Measurements from ENCODE around the gene TXNDC16.
"Not testable (repeated sequence)": the region's sequence is repeated elsewhere in the genome, so short reads cannot be mapped to it uniquely, and the experiment has no call there.

The TXNDC16 gene

GRCh38 chr14:52494444-52494843, 57.9 kb downstream of the TXNDC16 start:
- H3K4me3 Mint-ChIP-seq: no peak overlapping the region
- H3K27me3 Mint-ChIP-seq: no peaks in the 10 kb centered on the region
- no peaks in the 10 kb centered on the region for H3K4me1 Mint-ChIP-seq (ENCODE audit: low read depth)
- H3K36me3 Mint-ChIP-seq (ENCODE audit: low read depth): peaks cover 51% of the 10 kb centered on the region
- H3K27ac Mint-ChIP-seq: no peak overlapping the region
- H3K9me3 Mint-ChIP-seq: peaks cover 10% of the 10 kb centered on the region

- Mint-ChIP-seq H3K4me3 (no peak overlapping the region), H3K27me3 (no peaks in the 10 kb centered on the region), H3K9me3 (no peaks in the 10 kb centered on the region), H3K36me3 (ENCODE audit: low read depth) (peaks cover 26% of the 10 kb centered on the region), H3K27ac (no peak overlapping the region), H3K4me1 (ENCODE audit: low read depth) (no peaks in the 10 kb centered on the region)
Measured at GRCh38 chr14:52485350-52485960, 66.8 kb downstream of the TXNDC16 start.

- Mint-ChIP-seq H3K27me3 (no peaks in the 10 kb centered on the region), H3K9me3 (no peaks in the 10 kb centered on the region), H3K4me3 (no peak overlapping the region), H3K27ac (no peak overlapping the region), H3K36me3 (ENCODE audit: low read depth) (peaks cover 47% of the 10 kb centered on the region), H3K4me1 (ENCODE audit: low read depth) (no peaks in the 10 kb centered on the region)
Measured at GRCh38 chr14:52481864-52482263, 70.4 kb downstream of the TXNDC16 start.

- peaks cover 3% of the 10 kb centered on the region for H3K4me1 Mint-ChIP-seq (ENCODE audit: low read depth)
- H3K27ac Mint-ChIP-seq: no peak overlapping the region
- no peaks in the 10 kb centered on the region for H3K27me3 Mint-ChIP-seq
- peaks cover 10% of the 10 kb centered on the region for H3K9me3 Mint-ChIP-seq
- H3K36me3 Mint-ChIP-seq (ENCODE audit: low read depth): peaks cover 32% of the 10 kb centered on the region
- no peak overlapping the region for H3K4me3 Mint-ChIP-seq
Measured at GRCh38 chr14:52473557-52473956, 78.7 kb downstream of the TXNDC16 start.

- Mint-ChIP-seq H3K4me3 (no peak overlapping the region), H3K4me1 (ENCODE audit: low read depth) (peaks cover 6% of the 10 kb centered on the region), H3K27me3 (no peaks in the 10 kb centered on the region), H3K27ac (no peak overlapping the region), H3K36me3 (ENCODE audit: low read depth) (peaks cover 27% of the 10 kb centered on the region), H3K9me3 (peaks cover 10% of the 10 kb centered on the region)
Measured at GRCh38 chr14:52472728-52473127, 79.6 kb downstream of the TXNDC16 start.

- not testable (repeated sequence) for H3K27me3 Mint-ChIP-seq, H3K4me3 Mint-ChIP-seq, H3K9me3 Mint-ChIP-seq, H3K27ac Mint-ChIP-seq
- peaks cover 26% of the 10 kb centered on the region for H3K36me3 Mint-ChIP-seq (ENCODE audit: low read depth)
- H3K4me1 Mint-ChIP-seq (ENCODE audit: low read depth): peaks cover 11% of the 10 kb centered on the region
Measured at GRCh38 chr14:52472251-52472650, 80.1 kb downstream of the TXNDC16 start.

- peak overlapping the region; percentile 26 for H3K27ac Mint-ChIP-seq
Measured at GRCh38 chr14:52467515-52468266, 84.6 kb downstream of the TXNDC16 start.

GRCh38 chr14:52464175-52464574, 88.1 kb downstream of the TXNDC16 start:
- Mint-ChIP-seq H3K9me3 (peaks cover 4% of the 10 kb centered on the region), H3K36me3 (ENCODE audit: low read depth) (peaks cover 43% of the 10 kb centered on the region), H3K27ac (no peak overlapping the region), H3K4me1 (ENCODE audit: low read depth) (peaks cover 12% of the 10 kb centered on the region), H3K27me3 (no peaks in the 10 kb centered on the region), H3K4me3 (no peak overlapping the region)

More at GRCh38 chr14:52467515-52468266, 84.6 kb downstream of the TXNDC16 start:
- Mint-ChIP-seq H3K4me1 (ENCODE audit: low read depth) (peaks cover 12% of the 10 kb centered on the region), H3K36me3 (ENCODE audit: low read depth) (peaks cover 18% of the 10 kb centered on the region), H3K4me3 (no peak overlapping the region), H3K27me3 (no peaks in the 10 kb centered on the region), H3K9me3 (no peaks in the 10 kb centered on the region)

GRCh38 chr14:52463375-52463774, 88.9 kb downstream of the TXNDC16 start:
- Mint-ChIP-seq H3K27ac (no peak overlapping the region), H3K4me3 (no peak overlapping the region), H3K36me3 (ENCODE audit: low read depth) (peaks cover 49% of the 10 kb centered on the region)

GRCh38 chr14:52461721-52462120, 90.6 kb downstream of the TXNDC16 start:
- Mint-ChIP-seq H3K36me3 (ENCODE audit: low read depth) (peaks cover 43% of the 10 kb centered on the region), H3K9me3 (peaks cover 4% of the 10 kb centered on the region), H3K27ac (no peak overlapping the region), H3K4me3 (no peak overlapping the region), H3K4me1 (ENCODE audit: low read depth) (peaks cover 13% of the 10 kb centered on the region), H3K27me3 (no peaks in the 10 kb centered on the region)

More at GRCh38 chr14:52463375-52463774, 88.9 kb downstream of the TXNDC16 start:
- peaks cover 13% of the 10 kb centered on the region for H3K4me1 Mint-ChIP-seq (ENCODE audit: low read depth)
- H3K27me3 Mint-ChIP-seq: no peaks in the 10 kb centered on the region
- peaks cover 4% of the 10 kb centered on the region for H3K9me3 Mint-ChIP-seq

- H3K36me3 Mint-ChIP-seq (ENCODE audit: low read depth): peaks cover 47% of the 10 kb centered on the region
- H3K27ac Mint-ChIP-seq: no peak overlapping the region
- H3K9me3 Mint-ChIP-seq: peaks cover 4% of the 10 kb centered on the region
- H3K27me3 Mint-ChIP-seq: no peaks in the 10 kb centered on the region
- no peak overlapping the region for H3K4me3 Mint-ChIP-seq
- peaks cover 13% of the 10 kb centered on the region for H3K4me1 Mint-ChIP-seq (ENCODE audit: low read depth)
Measured at GRCh38 chr14:52458721-52459085, 93.6 kb downstream of the TXNDC16 start.

- no peaks in the 10 kb centered on the region for H3K27me3 Mint-ChIP-seq
- H3K4me3 Mint-ChIP-seq: no peak overlapping the region
- H3K9me3 Mint-ChIP-seq: peaks cover 4% of the 10 kb centered on the region
- H3K4me1 Mint-ChIP-seq (ENCODE audit: low read depth): peaks cover 13% of the 10 kb centered on the region
- no peak overlapping the region for H3K27ac Mint-ChIP-seq
- peaks cover 47% of the 10 kb centered on the region for H3K36me3 Mint-ChIP-seq (ENCODE audit: low read depth)
Measured at GRCh38 chr14:52457411-52457810, 94.9 kb downstream of the TXNDC16 start.

- H3K4me3 Mint-ChIP-seq: no peak overlapping the region
- no peaks in the 10 kb centered on the region for H3K27me3 Mint-ChIP-seq
- no peaks in the 10 kb centered on the region for H3K9me3 Mint-ChIP-seq
- H3K27ac Mint-ChIP-seq: no peak overlapping the region
- peaks cover 52% of the 10 kb centered on the region for H3K36me3 Mint-ChIP-seq (ENCODE audit: low read depth)
- H3K4me1 Mint-ChIP-seq (ENCODE audit: low read depth): peaks cover 13% of the 10 kb centered on the region
Measured at GRCh38 chr14:52455291-52456088, 96.8 kb downstream of the TXNDC16 start.

- peaks cover 20% of the 10 kb centered on the region for H3K9me3 Mint-ChIP-seq
- H3K36me3 Mint-ChIP-seq (ENCODE audit: low read depth): peaks cover 56% of the 10 kb centered on the region
- H3K4me1 Mint-ChIP-seq (ENCODE audit: low read depth): no peaks in the 10 kb centered on the region
- H3K27ac Mint-ChIP-seq: no peak overlapping the region
- no peaks in the 10 kb centered on the region for H3K27me3 Mint-ChIP-seq
- no peak overlapping the region for H3K4me3 Mint-ChIP-seq
Measured at GRCh38 chr14:52447236-52447635, 105.1 kb downstream of the TXNDC16 start.

- Mint-ChIP-seq H3K4me3 (no peak overlapping the region), H3K27me3 (no peaks in the 10 kb centered on the region), H3K4me1 (ENCODE audit: low read depth) (no peaks in the 10 kb centered on the region), H3K27ac (no peak overlapping the region), H3K9me3 (peaks cover 20% of the 10 kb centered on the region), H3K36me3 (ENCODE audit: low read depth) (peaks cover 47% of the 10 kb centered on the region)
Measured at GRCh38 chr14:52446355-52446754, 106.0 kb downstream of the TXNDC16 start.
